HG03025 (cell line): ENCODE data around the gene ABCA12.

Source experiments
- ATAC-seq: cut with Tn5 transposase; IDR thresholded peaks from one replicate; pipeline ENCODE4 v1.9.1; 2021; ENCODE audit warnings: mild to moderate bottlenecking, moderate library complexity; ENCODE audit not compliant: unreplicated experiment, low FRiP score

ABCA12 gene

GRCh38 chr2:215136669-215137328 is 1.6 kb downstream of the ABCA12 start:
- ATAC-seq, result no peak

GRCh38 chr2:215120401-215120800 is 18.0 kb downstream of the ABCA12 start:
- no peak for ATAC-seq

- ATAC-seq, result no peak
Measured at GRCh38 chr2:215119847-215120246, 18.6 kb downstream of the ABCA12 start.

DNA sequence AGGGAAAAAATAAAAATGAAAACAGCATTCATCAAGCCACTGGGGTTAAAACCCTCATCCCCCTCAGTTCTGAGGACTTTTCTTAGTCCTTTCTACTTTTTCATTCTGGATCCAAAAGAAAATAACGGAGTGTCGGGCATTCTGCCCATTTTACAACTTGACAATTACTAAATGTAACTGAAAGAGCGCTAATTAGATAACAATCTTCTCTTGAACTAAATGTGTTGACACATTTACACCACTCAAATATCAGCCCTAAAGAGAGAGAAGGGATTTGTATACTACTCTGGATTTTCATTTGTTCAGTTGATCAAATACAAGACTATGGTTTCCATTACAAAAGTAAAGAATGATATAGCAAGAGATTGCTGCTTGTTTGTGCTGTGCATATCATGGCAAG is 27.5 kb downstream of the ABCA12 start:
- no peak for ATAC-seq

DNA sequence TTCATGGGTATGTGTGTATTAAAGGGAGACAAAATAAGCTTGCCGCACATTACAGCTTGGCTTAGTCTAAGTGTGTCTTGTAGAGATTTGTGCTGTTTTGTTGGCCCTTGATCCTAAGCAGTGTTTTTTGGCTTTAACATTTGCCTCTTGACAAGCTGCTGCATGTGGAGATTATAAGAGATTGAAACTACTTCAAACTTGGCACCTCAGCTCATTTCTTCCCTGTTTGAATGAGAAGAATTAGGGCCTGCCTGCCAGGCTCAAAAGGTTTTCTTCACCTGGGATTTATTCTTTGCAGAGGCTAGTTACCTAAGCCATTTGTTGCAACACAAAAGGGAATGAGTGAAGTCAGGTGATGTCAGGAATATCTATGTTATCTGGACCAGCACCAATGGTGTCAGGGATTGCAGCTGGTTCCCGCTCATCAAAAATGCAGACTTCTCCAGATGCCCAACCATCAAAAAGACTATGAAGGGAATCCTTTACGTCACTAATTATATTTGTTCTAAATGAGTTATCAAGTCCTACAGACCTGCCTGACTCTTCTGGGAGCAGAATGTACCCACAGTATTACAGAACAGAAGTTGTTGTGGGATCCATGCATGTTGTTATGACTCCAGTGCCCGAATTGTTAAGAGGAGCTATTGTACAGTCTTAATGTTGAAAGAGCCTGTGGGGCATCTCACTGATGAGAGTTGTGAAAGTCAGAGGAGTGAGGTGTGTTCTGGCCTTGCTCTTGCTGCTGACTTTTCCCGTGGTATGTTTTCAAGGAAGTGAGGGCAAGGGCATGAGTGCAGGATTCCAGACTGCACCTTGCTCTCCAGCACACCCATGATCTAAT is 31.0 kb downstream of the ABCA12 start:
- ATAC-seq, result no peak

- ATAC-seq, result no peak
Measured at GRCh38 chr2:215105607-215106354, 32.6 kb downstream of the ABCA12 start.

DNA sequence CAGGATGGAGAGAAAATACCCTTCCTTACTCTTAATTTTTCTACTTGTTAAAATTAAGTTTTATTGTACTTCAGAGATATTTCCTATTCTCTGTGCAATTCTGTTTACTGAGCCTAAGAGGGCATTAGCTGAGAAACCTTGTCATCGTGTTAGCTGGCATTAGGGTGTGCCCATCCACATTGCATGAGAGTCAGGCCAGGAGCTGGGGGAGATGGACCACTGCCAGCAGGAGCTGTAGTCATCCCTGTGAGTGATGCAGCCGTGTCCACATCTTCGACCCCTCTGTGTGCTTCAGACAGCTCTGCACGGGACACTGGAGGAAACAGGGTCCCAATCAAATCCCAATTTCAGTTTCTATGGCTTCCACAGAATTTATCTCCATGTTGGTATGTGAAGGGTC is 34.2 kb downstream of the ABCA12 start:
- ATAC-seq, result no peak

DNA sequence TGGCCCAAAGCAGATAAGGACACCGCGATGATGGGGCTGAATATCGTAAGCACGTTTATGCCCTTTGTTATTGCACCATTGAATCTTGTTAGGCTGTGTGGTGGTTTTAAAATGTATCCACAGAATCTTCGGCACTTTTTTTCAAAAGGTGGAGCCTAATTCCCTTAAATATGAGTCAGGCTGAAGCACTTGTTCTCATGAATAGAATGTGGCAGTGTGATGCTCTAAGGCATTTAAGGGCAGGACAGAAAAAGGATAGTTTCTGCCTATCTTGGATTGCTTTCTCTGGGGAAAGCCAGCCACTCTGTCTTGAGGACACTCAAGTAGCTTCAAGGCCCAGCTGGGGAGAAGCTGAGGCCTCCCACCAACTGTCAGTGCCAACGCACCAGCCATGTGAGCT is 39.6 kb downstream of the ABCA12 start:
- ATAC-seq, result no peak

DNA sequence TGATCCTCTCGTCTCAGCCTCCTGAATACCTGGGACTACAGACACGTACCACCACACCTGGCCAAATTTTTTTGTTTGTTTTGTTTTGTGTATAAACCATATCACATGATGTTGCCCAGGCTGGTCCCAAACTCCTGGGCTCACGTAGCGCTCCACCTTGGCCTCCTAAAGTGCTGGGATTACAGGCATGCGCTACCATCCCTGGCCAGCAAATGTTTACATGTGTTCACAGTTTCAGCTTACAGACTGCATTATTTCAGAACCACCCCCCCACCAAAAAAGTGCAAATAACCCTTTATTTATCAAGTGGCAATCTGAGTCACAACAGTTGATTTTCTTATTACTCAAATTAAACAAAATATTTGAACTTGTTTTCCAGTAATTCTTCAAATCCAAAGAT is 54.3 kb downstream of the ABCA12 start:
- ATAC-seq, result no peak

DNA sequence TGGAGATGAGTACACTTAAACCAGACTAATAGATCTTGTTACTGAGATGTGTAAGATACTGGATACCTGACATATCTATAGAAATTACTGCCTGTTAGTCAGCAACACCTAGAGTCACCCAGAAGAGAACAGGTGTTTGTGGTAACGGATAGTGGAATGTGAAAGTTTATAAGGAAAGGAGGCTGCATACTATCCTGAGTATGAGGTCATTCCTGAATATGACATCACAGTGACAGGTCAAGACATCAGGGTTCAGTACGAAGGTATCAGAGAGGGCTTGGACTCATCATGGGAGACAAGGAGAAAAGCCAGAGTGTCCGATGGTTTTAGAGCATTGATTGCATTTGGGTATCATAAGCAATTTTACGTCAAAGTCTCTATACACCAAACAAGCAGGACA is 55.3 kb downstream of the ABCA12 start:
- no peak for ATAC-seq

- ATAC-seq, result no peak
Measured at GRCh38 chr2:215082446-215082845, 56.0 kb downstream of the ABCA12 start.

DNA sequence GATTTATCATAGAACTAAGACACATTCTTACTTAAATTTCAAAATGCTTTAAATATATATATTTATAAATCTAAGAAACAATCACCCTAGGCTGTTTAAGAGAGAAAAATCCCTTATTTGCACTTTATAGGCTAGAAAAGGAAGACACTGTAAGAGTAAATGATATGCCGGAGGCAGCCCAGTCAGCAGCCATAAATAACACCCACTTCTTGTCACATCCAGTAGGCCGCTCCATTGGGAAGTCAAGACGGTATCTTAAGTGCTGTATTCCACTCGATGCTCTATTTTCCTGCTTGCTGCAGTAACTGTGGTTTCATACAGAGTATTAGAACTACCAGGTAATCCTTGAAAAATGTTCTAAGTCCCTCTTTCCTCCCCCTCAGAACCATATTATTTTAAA is 57.9 kb downstream of the ABCA12 start:
- ATAC-seq, result no peak

DNA sequence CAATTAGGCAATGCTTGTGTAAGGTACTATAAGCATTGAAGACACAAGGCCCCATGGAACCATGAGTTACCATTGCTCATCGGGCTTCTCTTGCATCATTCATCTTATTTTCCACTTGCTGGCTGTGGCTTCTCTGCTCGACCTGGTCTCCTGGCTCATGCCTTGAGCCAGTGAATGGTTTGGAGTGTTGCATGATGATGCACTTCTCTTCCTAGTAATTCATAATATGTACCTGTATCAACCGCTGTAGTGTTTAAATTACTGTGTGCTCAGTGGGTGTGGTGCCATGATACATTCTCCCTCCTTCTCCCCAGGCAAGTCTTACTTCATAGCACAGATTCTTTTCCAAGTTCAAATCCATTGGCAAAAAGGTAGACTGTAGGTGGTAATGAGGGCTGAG is 66.8 kb downstream of the ABCA12 start:
- ATAC-seq, result no peak

GRCh38 chr2:215068399-215068798 is 70.0 kb downstream of the ABCA12 start:
- ATAC-seq, result no peak

DNA sequence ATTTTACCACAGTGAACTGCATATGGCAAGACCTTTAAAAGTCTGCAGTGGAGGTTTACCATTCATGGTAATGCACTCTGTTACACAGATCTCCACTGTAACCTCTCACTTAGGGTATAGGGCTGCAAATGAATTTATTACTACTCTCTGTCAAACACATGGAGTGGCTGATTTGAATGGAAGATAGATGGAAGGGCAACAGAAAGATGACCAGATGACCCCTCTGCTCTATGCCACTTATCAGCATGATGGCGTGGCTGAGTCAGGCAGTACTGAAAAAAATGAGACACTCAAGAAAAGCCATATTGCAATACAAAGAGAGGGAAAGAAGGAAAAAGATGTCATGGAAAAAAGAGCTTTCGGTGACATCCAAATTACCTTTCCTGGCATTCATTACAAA is 72.3 kb downstream of the ABCA12 start:
- no peak for ATAC-seq

DNA sequence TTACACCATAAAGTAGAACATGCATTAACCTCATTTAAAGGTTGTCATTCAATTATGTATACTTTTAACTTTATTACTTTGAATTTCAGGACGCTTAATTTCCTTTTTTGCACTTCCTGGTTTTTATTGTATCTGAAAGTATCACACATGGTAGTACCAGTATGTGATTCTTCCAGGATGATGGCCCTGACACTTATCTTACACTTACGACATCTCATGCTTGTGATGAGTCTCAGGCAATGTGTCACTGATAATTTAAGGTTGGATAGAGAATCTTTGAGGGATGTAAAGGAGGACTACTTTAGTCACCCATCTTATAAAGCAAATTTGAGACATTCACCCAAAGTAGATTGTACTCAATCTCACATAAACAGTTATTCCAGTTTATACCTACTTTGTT is 74.9 kb downstream of the ABCA12 start:
- no peak for ATAC-seq

DNA sequence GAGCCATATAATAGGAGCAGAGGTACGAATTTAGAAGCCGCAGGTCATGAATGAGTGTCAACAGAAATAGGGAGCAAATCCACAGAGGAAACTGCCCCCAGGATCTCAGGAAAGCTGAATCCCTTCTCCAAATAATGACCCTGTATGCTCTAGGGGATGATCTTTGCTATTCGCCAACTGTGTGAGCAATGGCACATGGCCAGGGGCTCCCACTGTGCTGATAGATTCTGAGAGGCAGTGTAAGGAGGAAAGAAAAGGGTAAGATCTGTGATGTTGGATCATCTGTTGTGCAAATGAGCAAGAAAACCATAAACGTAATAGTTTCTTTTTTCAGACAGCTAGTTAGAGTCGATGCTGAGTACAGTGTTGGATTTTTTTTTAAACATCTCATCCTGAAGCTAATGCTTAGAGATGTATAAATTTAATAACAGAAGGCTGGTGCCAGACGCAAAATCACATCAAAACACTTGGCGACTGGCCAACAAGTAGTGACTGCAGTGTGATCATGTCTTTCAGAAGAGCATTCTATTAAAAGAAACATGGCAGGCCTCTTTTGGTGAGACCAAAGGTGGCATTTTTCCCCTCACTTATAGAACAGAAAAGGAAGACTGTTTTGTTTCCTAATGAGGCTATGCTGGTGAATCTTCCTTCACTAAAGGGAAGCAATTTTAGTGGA is 77.4 kb downstream of the ABCA12 start:
- no peak for ATAC-seq

DNA sequence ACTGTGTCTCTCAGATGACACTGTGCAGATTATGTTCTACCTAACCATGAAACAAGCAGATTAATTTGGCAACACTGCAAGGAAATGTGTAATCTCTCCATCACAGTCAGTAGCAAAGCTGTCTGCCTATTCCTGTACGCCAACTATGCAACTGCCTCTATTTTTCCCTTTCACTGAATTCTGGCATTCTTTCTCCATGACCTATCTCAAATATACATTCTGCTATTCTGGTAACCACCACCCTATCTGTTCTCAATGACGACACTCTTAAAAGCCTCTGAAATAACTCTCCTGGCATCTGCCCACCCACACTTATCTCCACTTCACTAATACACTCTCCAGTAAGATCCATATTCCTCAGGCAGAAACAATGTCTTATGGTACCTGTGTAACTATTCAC is 78.7 kb downstream of the ABCA12 start:
- ATAC-seq, result no peak

DNA sequence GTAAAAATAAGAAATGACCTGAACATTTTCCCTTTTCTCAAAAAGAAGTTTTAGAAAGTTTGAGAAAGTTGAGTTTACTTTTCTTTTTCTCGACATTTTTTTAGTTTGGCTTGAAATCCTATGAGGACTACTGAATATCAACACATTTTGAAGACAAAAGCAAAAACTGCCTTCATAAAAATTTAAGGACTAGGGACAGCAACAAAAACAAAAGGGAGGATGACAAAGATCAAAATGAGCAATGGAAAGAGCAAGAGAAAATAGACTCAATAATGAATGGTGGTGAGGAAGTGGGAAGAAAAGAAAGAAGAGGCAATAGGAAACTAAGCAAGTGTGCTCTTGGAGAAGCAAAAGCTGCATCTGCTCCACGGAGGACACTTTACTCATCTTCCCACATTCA is 82.5 kb downstream of the ABCA12 start:
- ATAC-seq, result no peak

DNA sequence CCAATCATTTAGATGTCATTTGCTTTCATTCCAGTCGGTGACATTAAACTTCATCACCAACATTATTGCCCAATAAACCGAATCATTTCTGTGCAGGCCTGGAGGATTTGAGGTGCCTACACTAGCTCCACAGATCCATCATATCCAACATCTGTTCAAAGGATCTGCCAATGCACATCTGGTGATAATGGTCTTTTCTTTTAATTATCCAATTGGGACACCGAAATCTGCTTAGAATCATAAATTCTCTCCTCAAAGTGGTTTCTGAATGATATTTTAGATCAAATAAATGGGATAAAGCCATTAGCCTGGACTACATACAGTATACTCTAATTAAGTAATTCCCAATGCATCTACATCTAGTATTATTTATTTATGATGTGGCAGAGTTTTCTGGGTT is 85.6 kb downstream of the ABCA12 start:
- no peak for ATAC-seq

DNA sequence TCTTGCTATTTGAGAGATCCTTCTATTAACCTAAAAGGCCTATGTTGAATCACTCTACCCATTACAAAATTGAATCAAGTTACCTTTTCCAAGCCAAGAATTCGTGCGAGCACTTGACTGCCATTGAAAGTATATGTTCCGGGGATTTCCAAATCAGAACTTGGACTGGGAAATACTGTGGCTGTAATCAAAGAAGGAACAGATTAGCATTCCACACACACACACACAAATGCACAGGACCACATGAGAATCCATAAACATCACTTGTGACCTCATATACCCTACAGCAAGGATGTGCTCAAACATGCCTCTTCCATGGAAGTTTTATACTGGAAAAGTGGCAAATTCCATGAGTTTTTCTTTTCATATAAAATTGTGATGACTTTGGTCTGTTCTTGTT is 86.0 kb downstream of the ABCA12 start:
- no peak for ATAC-seq
